ENCODE measurements around the gene ZDHHC14.

GRCh38 chr6:157562997-157563396 lies 182.0 kb downstream of the ZDHHC14 start:
- TF ChIP-seq, protein P1, sequence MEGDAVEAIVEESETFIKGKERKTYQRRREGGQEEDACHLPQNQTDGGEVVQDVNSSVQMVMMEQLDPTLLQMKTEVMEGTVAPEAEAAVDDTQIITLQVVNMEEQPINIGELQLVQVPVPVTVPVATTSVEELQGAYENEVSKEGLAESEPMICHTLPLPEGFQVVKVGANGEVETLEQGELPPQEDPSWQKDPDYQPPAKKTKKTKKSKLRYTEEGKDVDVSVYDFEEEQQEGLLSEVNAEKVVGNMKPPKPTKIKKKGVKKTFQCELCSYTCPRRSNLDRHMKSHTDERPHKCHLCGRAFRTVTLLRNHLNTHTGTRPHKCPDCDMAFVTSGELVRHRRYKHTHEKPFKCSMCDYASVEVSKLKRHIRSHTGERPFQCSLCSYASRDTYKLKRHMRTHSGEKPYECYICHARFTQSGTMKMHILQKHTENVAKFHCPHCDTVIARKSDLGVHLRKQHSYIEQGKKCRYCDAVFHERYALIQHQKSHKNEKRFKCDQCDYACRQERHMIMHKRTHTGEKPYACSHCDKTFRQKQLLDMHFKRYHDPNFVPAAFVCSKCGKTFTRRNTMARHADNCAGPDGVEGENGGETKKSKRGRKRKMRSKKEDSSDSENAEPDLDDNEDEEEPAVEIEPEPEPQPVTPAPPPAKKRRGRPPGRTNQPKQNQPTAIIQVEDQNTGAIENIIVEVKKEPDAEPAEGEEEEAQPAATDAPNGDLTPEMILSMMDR (IDR thresholded peaks at IDR 0.05) = no peak
- no peak for TF ChIP-seq POLR2A (IDR thresholded peaks at IDR 0.05)

Data from body of pancreas (tissue), 4 donors.